ENCODE data around the gene LRBA. TPM values are rescaled to one million over a fixed set of nuclear protein-coding genes. Genes with fewer than 3 reads are reported as not detected.
A peak's percentile ranks its signal among the peaks of the same experiment; 100 is the strongest.

The LRBA gene
- total RNA-seq, 1 donor from 2014 or later: 68.0 TPM

DNA sequence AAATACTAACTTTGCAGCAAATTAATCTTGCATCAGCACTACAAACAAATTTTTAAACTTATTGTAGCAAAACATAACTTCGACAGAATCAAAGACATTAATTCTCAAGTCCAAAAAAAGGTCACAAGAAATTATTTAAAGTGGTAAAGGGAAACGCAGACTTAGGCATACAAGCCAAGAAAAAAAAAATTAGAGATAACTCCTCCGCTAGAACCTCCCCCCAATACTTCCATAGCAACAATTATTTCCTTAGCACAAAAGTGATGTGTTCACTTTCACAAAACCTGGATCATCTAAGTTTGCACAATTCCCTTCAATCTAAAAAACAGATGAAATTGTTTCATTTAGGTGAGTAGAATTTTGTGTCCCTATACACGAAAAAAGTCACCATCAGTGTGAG lies 1.1 kb downstream of the LRBA start:
- H3K36me3 ChIP-seq: no peaks in the 10 kb centered on the region
- H3K9me3 ChIP-seq: no peaks in the 10 kb centered on the region
- TF ChIP-seq POLR2A (IDR thresholded peaks at IDR 0.05) (no peak), POLR2AphosphoS5 (IDR thresholded peaks at IDR 0.05; ENCODE audit: insufficient read depth in 1 of 2, low read depth in 1 of 2) (no peak)
- TF ChIP-seq, protein P1, sequence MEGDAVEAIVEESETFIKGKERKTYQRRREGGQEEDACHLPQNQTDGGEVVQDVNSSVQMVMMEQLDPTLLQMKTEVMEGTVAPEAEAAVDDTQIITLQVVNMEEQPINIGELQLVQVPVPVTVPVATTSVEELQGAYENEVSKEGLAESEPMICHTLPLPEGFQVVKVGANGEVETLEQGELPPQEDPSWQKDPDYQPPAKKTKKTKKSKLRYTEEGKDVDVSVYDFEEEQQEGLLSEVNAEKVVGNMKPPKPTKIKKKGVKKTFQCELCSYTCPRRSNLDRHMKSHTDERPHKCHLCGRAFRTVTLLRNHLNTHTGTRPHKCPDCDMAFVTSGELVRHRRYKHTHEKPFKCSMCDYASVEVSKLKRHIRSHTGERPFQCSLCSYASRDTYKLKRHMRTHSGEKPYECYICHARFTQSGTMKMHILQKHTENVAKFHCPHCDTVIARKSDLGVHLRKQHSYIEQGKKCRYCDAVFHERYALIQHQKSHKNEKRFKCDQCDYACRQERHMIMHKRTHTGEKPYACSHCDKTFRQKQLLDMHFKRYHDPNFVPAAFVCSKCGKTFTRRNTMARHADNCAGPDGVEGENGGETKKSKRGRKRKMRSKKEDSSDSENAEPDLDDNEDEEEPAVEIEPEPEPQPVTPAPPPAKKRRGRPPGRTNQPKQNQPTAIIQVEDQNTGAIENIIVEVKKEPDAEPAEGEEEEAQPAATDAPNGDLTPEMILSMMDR (IDR thresholded peaks at IDR 0.05): no peak
- H3K4me1 ChIP-seq: peaks cover 21% of the 10 kb centered on the region
- DNase-seq (ENCODE audit: extremely low spot score in 2 of 2): no peak
- H3K27ac ChIP-seq: peak overlapping the region; percentile 98
- H3K4me3 ChIP-seq: peak overlapping the region; percentile 78 to 100
- intact Hi-C loops (cut with DNase I): no loop called here
- H3K27me3 ChIP-seq: no peaks in the 10 kb centered on the region

DNA sequence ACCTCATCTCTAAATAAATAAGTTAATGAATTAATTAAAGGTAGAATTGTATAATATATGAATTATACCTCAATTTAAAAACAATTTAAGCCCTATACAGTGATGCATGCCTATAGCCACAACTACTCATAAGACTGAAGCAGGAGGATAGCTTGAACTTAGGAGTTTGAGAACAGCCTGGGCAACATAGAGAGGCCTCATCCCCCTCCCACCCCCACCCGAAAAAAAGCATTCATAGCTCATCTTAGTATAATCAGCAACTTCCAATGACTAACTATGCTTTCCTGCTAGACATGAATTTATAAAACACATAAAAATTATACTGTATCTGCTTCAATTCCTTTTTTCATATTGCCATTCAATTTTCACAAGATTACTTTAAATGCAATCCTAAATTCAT lies 1.6 kb downstream of the LRBA start:
- H3K27ac ChIP-seq: no peak overlapping the region

DNA sequence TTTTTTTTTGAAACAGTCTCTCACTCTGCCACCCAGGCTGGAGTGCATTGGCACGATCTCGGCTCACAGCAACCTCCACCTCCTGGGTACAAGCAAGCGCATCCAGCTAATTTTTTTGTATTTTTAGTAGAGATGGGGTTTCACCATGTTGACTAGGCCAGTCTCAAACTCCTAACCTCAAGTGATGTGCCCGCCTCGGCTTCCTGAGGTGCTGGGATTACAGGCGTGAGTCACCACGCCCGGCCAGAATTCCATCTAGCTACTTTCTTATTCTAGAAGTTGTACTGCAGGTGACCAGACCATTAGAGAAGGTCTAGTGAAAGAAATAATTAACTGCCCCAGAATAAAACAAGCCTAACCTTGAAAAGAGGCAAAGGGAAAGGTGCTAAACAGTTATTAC lies 2.3 kb downstream of the LRBA start:
- Histone ChIP-seq H3K9me3 (no peaks in the 10 kb centered on the region), H3K27me3 (no peaks in the 10 kb centered on the region), H3K36me3 (no peaks in the 10 kb centered on the region), H3K4me3 (peak overlapping the region in 1 of 2 donors; percentile 100), H3K4me1 (peaks cover 21% of the 10 kb centered on the region), H3K27ac (no peak overlapping the region)
- intact Hi-C loops (cut with DNase I): no loop called here
- no peak for DNase-seq (ENCODE audit: extremely low spot score in 2 of 2)
- no peak for TF ChIP-seq POLR2A (IDR thresholded peaks at IDR 0.05)
- no peak for TF ChIP-seq POLR2AphosphoS5 (IDR thresholded peaks at IDR 0.05; ENCODE audit: insufficient read depth in 1 of 2, low read depth in 1 of 2)
- TF ChIP-seq, protein P1 (IDR thresholded peaks at IDR 0.05): no peak

More for the DNA sequence above, 1.6 kb downstream of the LRBA start:
- peak overlapping the region in 1 of 2 donors; percentile 100 for H3K4me3 ChIP-seq
- no peak for DNase-seq (ENCODE audit: extremely low spot score in 2 of 2)
- TF ChIP-seq POLR2A (IDR thresholded peaks at IDR 0.05) (no peak), POLR2AphosphoS5 (IDR thresholded peaks at IDR 0.05; ENCODE audit: insufficient read depth in 1 of 2, low read depth in 1 of 2) (no peak)
- TF ChIP-seq, protein P1 (IDR thresholded peaks at IDR 0.05): no peak
- intact Hi-C loops (cut with DNase I): no loop called here
- peaks cover 21% of the 10 kb centered on the region for H3K4me1 ChIP-seq
- no peaks in the 10 kb centered on the region for H3K27me3 ChIP-seq
- H3K36me3 ChIP-seq: no peaks in the 10 kb centered on the region
- no peaks in the 10 kb centered on the region for H3K9me3 ChIP-seq

DNA sequence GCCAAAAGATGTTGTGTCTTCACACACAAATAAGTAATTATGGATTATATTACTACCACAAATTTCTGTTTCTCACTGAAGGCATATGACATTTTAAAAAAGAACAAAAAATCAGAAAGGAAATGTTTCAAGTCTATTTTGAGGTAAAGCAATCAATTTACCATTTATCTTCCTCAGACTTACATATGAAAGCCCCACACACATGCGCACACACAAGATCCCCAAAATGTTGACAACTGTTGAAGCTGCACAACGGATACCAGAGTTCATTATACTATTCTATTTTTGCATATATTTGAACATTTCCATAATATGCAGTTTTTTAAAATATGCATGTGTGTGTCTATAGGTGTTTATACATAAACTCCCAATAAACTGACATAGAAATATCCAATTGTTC lies 2.7 kb downstream of the LRBA start:
- Histone ChIP-seq H3K4me1 (peaks cover 21% of the 10 kb centered on the region), H3K4me3 (no peak overlapping the region), H3K9me3 (no peaks in the 10 kb centered on the region), H3K27me3 (no peaks in the 10 kb centered on the region), H3K36me3 (no peaks in the 10 kb centered on the region), H3K27ac (no peak overlapping the region)
- DNase-seq (ENCODE audit: extremely low spot score in 2 of 2): no peak
- TF ChIP-seq POLR2AphosphoS5 (IDR thresholded peaks at IDR 0.05; ENCODE audit: insufficient read depth in 1 of 2, low read depth in 1 of 2): no peak
- TF ChIP-seq, protein P1 (IDR thresholded peaks at IDR 0.05): no peak
- no peak for TF ChIP-seq POLR2A (IDR thresholded peaks at IDR 0.05)
- intact Hi-C loops (cut with DNase I): no loop called here

DNA sequence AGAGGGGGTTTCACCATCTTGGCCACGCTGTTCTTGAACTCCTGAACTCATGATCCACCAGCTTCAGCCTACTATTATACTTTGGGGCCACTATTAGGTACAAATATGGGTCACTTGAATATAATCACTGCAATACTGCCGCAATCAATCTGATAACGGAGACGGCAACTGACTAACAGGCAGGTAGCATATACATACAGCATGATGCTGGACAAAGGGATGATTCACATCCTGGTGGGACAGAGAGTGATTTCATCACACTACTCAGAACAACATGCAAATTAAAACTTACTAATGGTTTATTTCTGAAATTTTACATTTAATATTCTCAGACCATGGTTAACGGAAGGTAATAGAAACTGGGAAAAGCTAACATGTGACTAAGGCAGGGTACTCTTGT lies 10.9 kb downstream of the LRBA start:
- no peaks in the 10 kb centered on the region for H3K36me3 ChIP-seq
- H3K27me3 ChIP-seq: no peaks in the 10 kb centered on the region
- H3K27ac ChIP-seq: no peak overlapping the region
- no peaks in the 10 kb centered on the region for H3K9me3 ChIP-seq
- TF ChIP-seq, protein P1 (IDR thresholded peaks at IDR 0.05): no peak
- TF ChIP-seq POLR2AphosphoS5 (IDR thresholded peaks at IDR 0.05; ENCODE audit: insufficient read depth in 1 of 2, low read depth in 1 of 2) (no peak), POLR2A (IDR thresholded peaks at IDR 0.05) (no peak)
- H3K4me1 ChIP-seq: no peaks in the 10 kb centered on the region
- no peak for DNase-seq (ENCODE audit: extremely low spot score in 2 of 2)
- intact Hi-C loops (cut with DNase I): no loop called here
- no peak overlapping the region for H3K4me3 ChIP-seq
